NCI-H1105 treated with DMSO at 0.1 percent for 48 hours (cell line): ENCODE data around the gene MRPS31.

Experiments used
- DNase-seq: peaks from one replicate; lab custom pipeline; 2025; lab: John Stamatoyannopoulos, UW

The MRPS31 gene

GRCh38 chr13:40770934-40771618 lies at the start of gene MRPS31:
MRPS31 (minus strand) TSS chr13:40771190; CDS start chr13:40771136, 54 bp downstream.
- DNase-seq = peak; percentile 76

GRCh38 chr13:40819797-40820315 lies 48.9 kb upstream of the MRPS31 start:
- DNase-seq = no peak

- no peak for DNase-seq
Observed at GRCh38 chr13:40818926-40819325, 47.9 kb upstream of the MRPS31 start.

- no peak for DNase-seq
Observed at GRCh38 chr13:40814803-40815202, 43.8 kb upstream of the MRPS31 start.

- peak; percentile 1 for DNase-seq
Observed at GRCh38 chr13:40813667-40814454, 42.9 kb upstream of the MRPS31 start.

GRCh38 chr13:40812724-40813445 lies 41.9 kb upstream of the MRPS31 start:
- DNase-seq = no peak

GRCh38 chr13:40812102-40812501 lies 41.1 kb upstream of the MRPS31 start:
- DNase-seq = no peak

GRCh38 chr13:40809471-40809870 lies 38.5 kb upstream of the MRPS31 start:
- DNase-seq = no peak

- no peak for DNase-seq
Observed at GRCh38 chr13:40806241-40806640, 35.3 kb upstream of the MRPS31 start.

- DNase-seq = no peak
Observed at GRCh38 chr13:40803316-40803715, 32.3 kb upstream of the MRPS31 start.

- DNase-seq = no peak
Observed at GRCh38 chr13:40801255-40802217, 30.5 kb upstream of the MRPS31 start.

- DNase-seq = no peak
Observed at GRCh38 chr13:40800559-40800958, 29.6 kb upstream of the MRPS31 start.

- DNase-seq = no peak
Observed at GRCh38 chr13:40799508-40799907, 28.5 kb upstream of the MRPS31 start.

- DNase-seq = no peak
Observed at GRCh38 chr13:40798380-40798779, 27.4 kb upstream of the MRPS31 start.

GRCh38 chr13:40796649-40797048 lies 25.7 kb upstream of the MRPS31 start:
- DNase-seq = no peak

- DNase-seq = no peak
Observed at GRCh38 chr13:40794414-40795368, 23.7 kb upstream of the MRPS31 start.

GRCh38 chr13:40793339-40793738 lies 22.3 kb upstream of the MRPS31 start:
- DNase-seq = no peak

GRCh38 chr13:40792284-40793051 lies 21.5 kb upstream of the MRPS31 start:
- no peak for DNase-seq

GRCh38 chr13:40790154-40790616 lies 19.2 kb upstream of the MRPS31 start:
- no peak for DNase-seq
